HG02642 (cell line): ENCODE data around the gene WFIKKN2.
"Not testable (repeated sequence)": the region's sequence is repeated elsewhere in the genome, so short reads cannot be mapped to it uniquely, and the experiment has no call there.

Source experiments
- ATAC-seq: cut with Tn5 transposase; IDR thresholded peaks from one replicate; pipeline ENCODE4 v1.9.1; 2021; ENCODE audit warnings: mild to moderate bottlenecking; ENCODE audit not compliant: unreplicated experiment, poor library complexity

WFIKKN2 gene

DNA sequence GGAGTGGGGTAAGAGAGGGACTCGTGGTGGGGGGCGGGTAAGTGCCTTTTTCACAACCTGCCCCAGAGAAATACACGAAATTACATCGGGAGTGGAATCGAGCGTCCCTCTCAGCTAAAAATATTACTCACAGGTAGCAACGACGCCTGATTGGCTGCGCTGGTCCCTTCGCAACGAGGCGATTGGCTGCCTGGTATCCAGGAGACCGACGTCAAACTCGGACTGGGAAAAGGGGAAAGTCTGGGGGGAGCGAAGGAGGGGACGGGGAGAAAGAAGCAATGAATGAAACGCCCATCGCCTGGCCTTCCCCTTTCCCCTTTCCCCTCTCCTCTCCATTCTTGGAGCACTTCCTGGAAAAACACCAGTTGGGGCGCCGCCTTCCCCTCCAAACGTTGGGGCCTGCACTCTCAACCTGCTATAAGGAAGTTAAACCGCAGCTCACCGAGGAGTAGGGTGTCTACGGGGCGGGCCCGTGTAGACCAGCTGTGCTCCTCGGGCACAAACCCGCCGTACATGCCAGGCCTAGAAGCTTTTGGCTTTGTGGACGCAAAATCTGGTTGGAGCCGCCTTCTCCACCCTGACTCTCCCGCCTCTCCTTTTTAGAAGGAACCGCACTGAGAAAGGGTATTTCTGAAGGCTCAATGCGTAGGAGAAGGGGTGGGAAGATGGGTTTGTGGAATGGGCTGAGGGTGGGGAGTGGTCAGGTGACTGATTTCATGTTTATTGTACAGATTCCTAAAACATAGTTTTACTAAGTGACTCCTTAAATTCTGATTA, 32.2 kb downstream of the WFIKKN2 start:
- peak; percentile 37 for ATAC-seq

DNA sequence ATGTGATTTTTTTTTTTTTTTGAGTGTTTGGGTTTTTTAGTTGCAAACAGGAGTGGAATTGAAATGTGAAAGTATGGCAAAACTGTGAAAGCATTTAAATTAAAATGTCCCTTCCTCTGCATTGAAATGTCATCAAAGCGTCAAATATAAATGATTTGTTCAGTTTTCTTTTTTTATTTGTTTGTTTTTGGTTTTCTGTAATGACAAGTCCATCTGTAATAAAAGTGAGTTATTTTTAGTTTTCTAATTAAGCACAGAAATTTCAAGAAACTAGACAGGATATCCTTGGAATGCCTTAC, 32.7 kb downstream of the WFIKKN2 start:
- no peak for ATAC-seq

DNA sequence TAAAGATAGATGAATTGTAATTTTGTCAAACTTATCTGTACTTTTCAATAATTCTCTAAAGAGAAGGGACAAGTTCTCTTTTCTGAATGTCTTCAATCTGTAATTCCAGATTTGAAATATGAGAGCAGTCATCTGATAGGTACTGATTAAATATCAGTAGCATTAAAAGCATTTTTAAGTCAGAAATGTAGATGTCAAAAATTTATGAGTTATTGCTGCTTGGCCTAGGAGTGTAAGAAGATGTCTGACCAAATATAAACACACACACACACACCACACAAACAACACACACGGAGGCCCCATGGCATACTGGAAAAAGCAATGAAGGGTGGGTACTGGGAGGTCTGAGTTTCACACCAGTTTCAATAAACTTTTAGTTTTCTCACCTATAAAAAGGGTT, 33.2 kb downstream of the WFIKKN2 start:
- ATAC-seq = no peak

GRCh38 chr17:50871364-50871763, 36.0 kb downstream of the WFIKKN2 start:
- ATAC-seq = no peak

GRCh38 chr17:50871898-50872297, 36.5 kb downstream of the WFIKKN2 start:
- ATAC-seq = no peak

DNA sequence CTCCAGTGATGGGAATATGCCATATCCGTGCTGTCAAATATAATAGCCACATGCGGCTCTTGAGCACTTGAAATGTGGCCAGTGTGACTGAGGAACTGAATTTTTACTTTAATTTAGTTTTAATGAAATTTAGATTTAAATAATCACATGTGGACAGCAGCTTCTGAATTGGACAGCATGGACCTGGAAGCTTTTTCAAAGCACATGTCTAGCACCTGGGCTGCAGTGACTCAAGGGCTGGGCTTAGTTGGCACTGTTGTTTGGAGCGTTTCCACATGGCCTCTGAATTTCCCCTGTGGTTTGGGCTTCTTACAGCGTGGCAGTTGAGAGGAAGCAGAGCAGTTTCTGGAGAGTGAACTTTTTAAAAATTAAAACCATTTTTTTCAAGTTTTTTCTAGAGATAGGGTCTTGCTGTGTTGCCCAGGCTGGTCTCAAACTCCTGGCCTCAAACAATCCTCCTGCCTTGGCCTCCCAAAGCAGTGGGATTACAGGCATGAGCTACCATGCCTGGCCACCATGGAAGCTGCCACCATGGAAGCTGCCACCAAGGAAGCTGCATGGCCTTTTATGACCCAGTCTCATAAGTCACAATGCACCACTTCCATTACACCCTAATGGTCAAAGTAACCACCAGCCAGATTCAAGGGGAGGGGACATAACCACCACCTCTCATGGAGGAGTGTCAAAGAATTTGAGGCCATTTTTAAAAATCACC, 37.5 kb downstream of the WFIKKN2 start:
- ATAC-seq = no peak

DNA sequence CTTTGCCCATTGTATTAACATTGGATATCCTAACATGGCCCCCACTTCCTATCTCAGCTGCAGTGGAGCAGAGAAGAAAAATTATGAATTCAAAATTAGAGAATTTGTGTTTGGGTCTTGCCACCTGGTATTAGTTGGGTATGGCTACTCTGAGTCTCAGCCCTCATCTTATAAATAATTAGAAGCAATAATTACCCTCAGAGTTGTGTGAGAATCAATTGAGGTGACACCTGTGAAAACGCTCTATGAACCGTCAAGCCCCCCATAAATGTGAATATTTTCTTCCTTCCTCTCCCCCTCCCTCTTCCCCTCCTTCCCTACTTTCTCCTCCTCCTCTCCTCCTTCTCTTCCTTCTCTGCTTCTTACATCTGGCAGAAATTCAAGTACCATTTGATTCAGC, 39.7 kb downstream of the WFIKKN2 start:
- no peak for ATAC-seq

GRCh38 chr17:50877042-50877441, 41.7 kb downstream of the WFIKKN2 start:
- not testable (repeated sequence) for ATAC-seq

DNA sequence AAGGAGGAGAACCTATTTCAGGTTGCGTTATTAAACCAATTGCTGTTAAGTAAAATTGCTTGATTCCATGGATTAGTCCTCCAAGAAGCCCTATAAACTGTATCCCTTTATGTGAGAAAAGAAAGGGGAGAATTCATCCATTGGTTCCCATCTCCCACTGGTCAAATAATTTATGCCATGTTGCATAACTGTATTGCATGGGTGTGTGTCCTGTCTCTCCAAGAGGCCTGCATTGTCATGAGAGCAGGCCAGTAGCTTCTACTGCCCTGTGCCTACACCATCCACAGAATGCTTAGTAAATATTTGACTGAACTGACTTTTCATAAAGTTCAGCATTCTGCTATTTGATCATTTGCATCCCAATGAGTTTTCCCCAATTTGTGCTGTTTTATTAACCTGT, 42.5 kb downstream of the WFIKKN2 start:
- ATAC-seq = no peak

DNA sequence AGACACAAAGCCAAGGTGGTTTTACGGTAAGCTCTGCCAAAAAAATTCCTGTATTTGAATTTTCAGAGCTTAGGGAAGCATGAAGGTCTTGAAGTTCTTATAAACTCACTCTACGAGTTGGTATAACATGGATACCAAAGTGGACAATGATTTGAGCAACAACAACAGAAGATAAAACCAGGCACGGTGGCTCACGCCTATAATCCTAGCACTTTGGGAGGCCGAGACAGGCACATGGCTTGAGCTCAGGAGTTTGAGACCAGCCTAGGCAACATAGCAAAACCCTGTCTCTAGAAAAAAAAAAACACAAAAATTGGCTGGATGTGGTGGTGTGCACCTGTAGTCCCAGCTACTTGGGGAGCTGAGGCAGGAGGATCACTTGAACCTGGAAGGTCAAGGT, 43.7 kb downstream of the WFIKKN2 start:
- ATAC-seq = no peak

DNA sequence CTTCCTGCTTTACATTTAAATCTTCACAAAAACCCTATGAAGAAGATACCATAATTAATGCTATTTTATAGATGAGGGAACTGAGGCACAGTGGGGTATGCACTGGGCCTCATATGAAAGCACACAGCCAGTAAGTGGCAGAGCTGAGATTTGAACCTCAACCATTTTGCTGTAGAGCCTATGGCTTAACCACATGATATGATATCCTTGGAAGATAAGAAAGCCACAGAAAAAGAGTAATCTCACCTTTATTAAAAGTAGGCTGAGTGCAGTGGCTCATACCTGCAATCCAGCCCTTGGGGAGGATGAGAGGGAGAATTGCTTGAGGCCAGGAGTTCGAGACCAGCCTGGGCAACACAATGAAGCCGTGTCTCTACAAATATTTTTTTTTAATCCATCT, 45.8 kb downstream of the WFIKKN2 start:
- ATAC-seq = no peak

GRCh38 chr17:50882851-50883250, 47.5 kb downstream of the WFIKKN2 start:
- no peak for ATAC-seq

- no peak for ATAC-seq
Measured at GRCh38 chr17:50883850-50884438, 48.6 kb downstream of the WFIKKN2 start.

GRCh38 chr17:50884439-50885311, 49.3 kb downstream of the WFIKKN2 start:
- ATAC-seq = no peak

DNA sequence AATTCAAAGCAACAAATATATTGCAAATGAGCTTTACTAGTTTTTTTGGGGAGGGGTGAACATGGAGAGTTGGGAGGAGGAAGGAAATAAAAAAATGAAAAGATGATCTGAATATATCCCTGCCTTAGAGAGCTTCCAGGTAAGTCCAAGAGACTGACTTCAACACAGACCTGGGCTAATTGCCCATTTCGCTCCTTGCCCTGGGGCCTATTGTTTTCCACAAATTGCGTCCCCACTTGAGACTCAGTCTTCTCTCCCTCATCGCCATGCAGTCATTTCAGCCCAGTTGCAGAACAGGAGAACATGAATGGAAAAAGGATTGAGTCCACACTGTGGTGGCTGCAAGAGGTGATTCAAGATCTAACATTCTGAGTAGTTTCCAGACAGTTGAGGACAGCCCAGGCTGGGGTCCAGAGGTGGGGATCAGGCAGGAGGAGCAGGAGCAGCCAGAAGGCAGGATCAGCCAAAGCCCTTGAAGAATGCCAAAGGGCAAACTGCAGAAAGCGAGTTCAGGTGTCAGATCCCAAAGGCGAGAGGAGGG, 52.4 kb downstream of the WFIKKN2 start:
- no peak for ATAC-seq

GRCh38 chr17:50889528-50890118, 54.2 kb downstream of the WFIKKN2 start:
- no peak for ATAC-seq

GRCh38 chr17:50890675-50891516, 55.5 kb downstream of the WFIKKN2 start:
- no peak for ATAC-seq

DNA sequence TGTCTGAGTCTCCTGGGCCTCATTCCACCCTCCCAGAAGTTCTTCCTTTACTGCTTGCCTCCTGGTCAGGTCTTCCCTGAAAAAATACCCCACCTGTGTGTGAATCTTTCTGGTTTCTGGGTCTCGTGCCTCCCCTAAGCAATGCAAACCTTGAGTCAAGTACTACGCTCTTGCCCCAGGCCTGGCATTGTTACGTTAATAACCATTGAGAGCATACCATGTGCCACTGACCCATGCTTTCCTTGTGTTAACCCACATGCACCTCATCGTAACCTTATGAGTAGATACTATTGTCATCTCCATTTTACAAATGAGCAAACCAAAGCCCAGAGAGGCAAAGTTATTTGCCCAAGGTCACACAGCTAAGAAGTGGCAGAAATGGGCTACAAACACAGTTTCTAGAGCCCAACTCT, 56.2 kb downstream of the WFIKKN2 start:
- ATAC-seq = no peak
